ENCODE measurements around the gene MAGEB4.

Gene MAGEB4

GRCh38 chrX:30253257-30253656, 11.5 kb downstream of the MAGEB4 start:
- no peak for TF ChIP-seq CTCF (conservative IDR thresholded peaks at IDR 0.05; ENCODE audit: control insufficient read depth, insufficient read depth, low read depth, low read length)
- DNase-seq (ENCODE audit: low read depth): no peak

DNA sequence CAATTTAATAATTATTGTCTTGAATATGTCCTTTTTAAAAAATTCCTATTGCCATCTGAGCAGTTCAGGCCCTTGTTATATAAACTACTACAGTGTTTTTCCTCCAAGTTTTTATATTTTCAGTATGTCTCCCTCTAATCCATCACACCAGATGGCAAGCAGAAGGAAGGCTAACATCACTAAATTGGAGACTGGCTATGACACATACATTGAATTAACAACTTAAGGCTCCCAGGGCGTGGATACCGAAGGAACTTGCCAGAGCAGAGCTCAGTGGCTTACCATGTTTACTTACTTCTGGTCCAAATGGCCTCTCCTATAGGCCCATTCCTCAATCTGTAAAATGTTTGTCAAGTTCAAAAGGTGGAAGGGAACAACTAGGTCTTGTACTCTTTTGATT, 18.1 kb downstream of the MAGEB4 start:
- no peak overlapping the region for H3K4me3 ChIP-seq (ENCODE audit: control insufficient read depth, low read depth, low read length)
- no peak for DNase-seq (ENCODE audit: low read depth)
- TF ChIP-seq CTCF (conservative IDR thresholded peaks at IDR 0.05; ENCODE audit: control insufficient read depth, insufficient read depth, low read depth, low read length): no peak

More at GRCh38 chrX:30253257-30253656, 11.5 kb downstream of the MAGEB4 start:
- H3K4me3 ChIP-seq (ENCODE audit: control insufficient read depth, low read depth, low read length): no peak overlapping the region

- DNase-seq (ENCODE audit: low read depth): no peak
- H3K4me3 ChIP-seq (ENCODE audit: control insufficient read depth, low read depth, low read length): no peak overlapping the region
- TF ChIP-seq CTCF (conservative IDR thresholded peaks at IDR 0.05; ENCODE audit: control insufficient read depth, insufficient read depth, low read depth, low read length): no peak
Measured at GRCh38 chrX:30261012-30261411, 19.2 kb downstream of the MAGEB4 start.

GRCh38 chrX:30262763-30263162, 21.0 kb downstream of the MAGEB4 start:
- no peak for DNase-seq (ENCODE audit: low read depth)
- no peak for TF ChIP-seq CTCF (conservative IDR thresholded peaks at IDR 0.05; ENCODE audit: control insufficient read depth, insufficient read depth, low read depth, low read length)
- H3K4me3 ChIP-seq (ENCODE audit: control insufficient read depth, low read depth, low read length): no peak overlapping the region

DNA sequence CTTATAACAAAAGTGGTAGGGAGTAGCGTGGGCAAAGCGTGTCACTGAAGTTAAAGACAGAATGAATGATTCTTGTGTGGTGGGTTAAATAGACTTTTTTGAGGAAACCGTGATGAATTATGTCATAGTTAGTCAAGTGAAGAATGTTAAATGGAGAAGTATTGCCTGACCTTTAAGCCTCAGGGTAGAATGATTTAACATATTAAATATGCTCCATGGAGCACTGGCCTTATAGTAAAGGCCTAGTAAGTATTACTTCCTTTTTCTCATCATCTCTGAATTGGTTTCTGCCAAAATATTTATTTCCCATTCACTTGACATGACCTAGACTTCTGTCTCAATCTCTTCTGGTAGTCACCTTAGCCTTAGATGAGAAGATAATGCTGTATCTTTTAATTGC, 28.8 kb downstream of the MAGEB4 start:
- no peak for TF ChIP-seq CTCF (conservative IDR thresholded peaks at IDR 0.05; ENCODE audit: control insufficient read depth, insufficient read depth, low read depth, low read length)

DNA sequence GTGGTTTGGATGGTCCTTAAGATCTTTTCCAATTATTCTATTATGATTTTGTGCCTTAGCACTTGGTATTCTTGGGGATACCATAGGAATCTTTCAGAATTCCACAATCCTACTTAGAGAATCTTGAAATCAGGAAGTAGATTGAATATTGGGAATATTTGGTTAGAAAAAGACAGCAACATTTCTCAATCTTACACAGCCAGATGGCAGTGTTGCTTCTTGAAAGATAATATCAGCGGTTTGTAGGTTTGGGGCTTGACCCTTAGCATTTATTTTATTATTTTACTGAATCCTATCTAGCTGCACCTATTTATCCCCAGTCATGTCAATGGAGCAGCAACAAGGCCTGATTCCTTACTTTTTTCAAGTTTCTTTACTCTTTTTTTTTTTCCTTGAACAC, 33.7 kb downstream of the MAGEB4 start:
- TF ChIP-seq CTCF (conservative IDR thresholded peaks at IDR 0.05; ENCODE audit: control insufficient read depth, insufficient read depth, low read depth, low read length): peak; percentile 39
- DNase-seq (ENCODE audit: low read depth): peak; percentile 54
- H3K4me3 ChIP-seq (ENCODE audit: control insufficient read depth, low read depth, low read length): no peak overlapping the region

More for the DNA sequence above, 28.8 kb downstream of the MAGEB4 start:
- no peak overlapping the region for H3K4me3 ChIP-seq (ENCODE audit: control insufficient read depth, low read depth, low read length)
- no peak for DNase-seq (ENCODE audit: low read depth)

DNA sequence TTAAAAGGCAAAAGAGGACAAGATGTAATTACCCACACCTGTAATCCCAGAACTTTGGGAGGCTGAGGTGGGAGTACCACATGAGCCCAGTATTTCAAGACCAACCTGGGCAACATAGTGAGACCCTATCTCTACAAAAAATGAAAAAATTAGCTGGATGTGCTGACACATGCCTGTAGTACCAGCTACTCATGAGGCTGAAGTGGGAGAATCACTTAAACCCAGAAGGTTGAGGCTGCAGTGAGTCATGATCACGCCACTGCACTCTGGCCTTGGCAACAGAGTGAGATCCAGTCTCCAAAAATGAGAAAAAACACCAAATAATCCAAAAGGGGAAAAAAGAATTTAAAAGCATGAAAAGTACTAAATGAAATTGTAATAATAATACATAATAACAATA, 36.6 kb downstream of the MAGEB4 start:
- peak; percentile 84 for DNase-seq (ENCODE audit: low read depth)
- TF ChIP-seq CTCF (conservative IDR thresholded peaks at IDR 0.05; ENCODE audit: control insufficient read depth, insufficient read depth, low read depth, low read length): no peak
- no peak overlapping the region for H3K4me3 ChIP-seq (ENCODE audit: control insufficient read depth, low read depth, low read length)
